IMR-90 (cell line): ENCODE measurements around the gene KRT71. TPM values are rescaled to one million over a fixed set of nuclear protein-coding genes. Genes with fewer than 3 reads are reported as not detected.

Experiments used
- ATAC-seq: fragments of 200-7000 bp; cut with Tn5 transposase; 2 replicates; pipeline ENCODE4 v1.9.1; 2020; ENCODE audit warnings: low read depth, mild to moderate bottlenecking, moderate library complexity
- BruUV-seq: library from RNA; stranded (reverse); fragments of 400-500 nt; replicated peaks from 2 replicates; lab custom pipeline; 2021; lab: Mats Ljungman, UMichigan
- CTCF ChIA-PET: fragments of 300-600 bp; formaldehyde crosslinking; extraction: SDS; loops from one replicate; lab custom pipeline; 2021; ENCODE audit warnings: antibody characterized with exemption; lab: Yijun Ruan, JAX
- POLR2A ChIA-PET: fragments of 300-600 bp; sonication (Branson Sonifier 250); formaldehyde crosslinking; loops from one replicate; lab custom pipeline; 2022; ENCODE audit warnings: antibody characterized with exemption; ENCODE audit not compliant: unreplicated experiment; lab: Charles Lee
- DNase-seq: peaks from one replicate; pipeline ENCODE4 v3.0.0; 2013
- H2AFZ ChIP-seq: replicated peaks from 2 replicates; pipeline ENCODE3; 2013; ENCODE audit warnings: low read length, mild to moderate bottlenecking; ENCODE audit not compliant: poor library complexity
- H2AK5ac ChIP-seq: 2 replicates; pipeline ENCODE4 v1.6.1; 2013; ENCODE audit warnings: low read depth, low read length, inconsistent platforms
- H2AK9ac ChIP-seq: replicated peaks from 2 replicates; pipeline ENCODE3; 2013; ENCODE audit warnings: mild to moderate bottlenecking, low read depth, low read length, moderate library complexity; ENCODE audit not compliant: poor library complexity
- H2BK120ac ChIP-seq: 2 replicates; pipeline ENCODE4 v1.6.1; 2013; ENCODE audit warnings: low read depth, low read length, inconsistent platforms
- H2BK15ac ChIP-seq: 3 replicates; pipeline ENCODE4 v1.6.1; 2013; ENCODE audit warnings: low read depth, low read length, inconsistent platforms
- H2BK20ac ChIP-seq: 2 replicates; pipeline ENCODE4 v1.6.1; 2013; ENCODE audit warnings: low read depth, mild to moderate bottlenecking, inconsistent platforms, low read length, moderate library complexity
- H2BK5ac ChIP-seq: 2 replicates; pipeline ENCODE4 v1.6.1; 2013; ENCODE audit warnings: mild to moderate bottlenecking, low read depth, low read length, inconsistent platforms; ENCODE audit not compliant: poor library complexity, severe bottlenecking
- H3K14ac ChIP-seq: replicated peaks from 2 replicates; pipeline ENCODE4 v1.6.1; 2013; ENCODE audit warnings: low read depth, low read length, inconsistent platforms
- H3K18ac ChIP-seq: 2 replicates; pipeline ENCODE4 v1.6.1; 2013; ENCODE audit warnings: low read depth, low read length, control low read depth
- H3K23ac ChIP-seq: 2 replicates; pipeline ENCODE4 v1.6.1; 2013; ENCODE audit warnings: low read depth, low read length, inconsistent platforms
- H3K27ac ChIP-seq: 2 replicates; pipeline ENCODE4 v1.5.1; 2013; ENCODE audit warnings: mild to moderate bottlenecking, control low read depth, low read length; ENCODE audit not compliant: insufficient read depth
- H3K27me3 ChIP-seq: 2 replicates; pipeline ENCODE4 v1.6.1; 2013; ENCODE audit warnings: low read length; ENCODE audit not compliant: control insufficient read depth, insufficient read depth
- H3K36me3 ChIP-seq: 2 replicates; pipeline ENCODE4 v1.6.1; 2013; ENCODE audit warnings: low read length, mixed read lengths; ENCODE audit not compliant: control insufficient read depth, insufficient read depth
- H3K4ac ChIP-seq: 2 replicates; pipeline ENCODE4 v1.6.1; 2013; ENCODE audit warnings: low read depth, low read length, inconsistent platforms
- H3K4me1 ChIP-seq: 2 replicates; pipeline ENCODE4 v1.6.1; 2013; ENCODE audit warnings: low read length, mixed read lengths; ENCODE audit not compliant: control insufficient read depth, insufficient read depth
- H3K4me2 ChIP-seq: 2 replicates; pipeline ENCODE4 v1.6.1; 2013; ENCODE audit warnings: low read depth, mild to moderate bottlenecking, control low read depth, low read length, moderate library complexity
- H3K4me3 ChIP-seq: 2 replicates; pipeline ENCODE4 v1.5.1; 2013; ENCODE audit warnings: low read depth, mild to moderate bottlenecking, control low read depth, low read length, moderate library complexity; ENCODE audit not compliant: insufficient read depth
- H3K56ac ChIP-seq: 2 replicates; pipeline ENCODE4 v1.6.1; 2013; ENCODE audit warnings: low read length, inconsistent platforms; ENCODE audit not compliant: insufficient read depth; ENCODE audit errors: extremely low read depth
- H3K79me1 ChIP-seq, 2 experiments: 2 replicates each; pipeline ENCODE4 v1.6.1; 2013; ENCODE audit warnings: low read length in 2 of 2, inconsistent platforms in 1 of 2, low read depth in 1 of 2
- H3K9ac ChIP-seq: 2 replicates; pipeline ENCODE4 v1.6.1; 2013; ENCODE audit warnings: low read depth, low read length, control low read depth
- H3K9me1 ChIP-seq: 2 replicates; pipeline ENCODE4 v1.6.1; 2013; ENCODE audit warnings: low read length, inconsistent platforms; ENCODE audit not compliant: insufficient read depth
- H3K9me3 ChIP-seq: 2 replicates; pipeline ENCODE4 v1.6.1; 2013; ENCODE audit warnings: low read length; ENCODE audit not compliant: control insufficient read depth, insufficient read depth
- H4K20me1 ChIP-seq: 2 replicates; pipeline ENCODE4 v1.6.1; 2013; ENCODE audit warnings: low read length, inconsistent platforms; ENCODE audit not compliant: insufficient read depth
- H4K5ac ChIP-seq: 2 replicates; pipeline ENCODE4 v1.6.1; 2013; ENCODE audit warnings: mild to moderate bottlenecking, low read depth, low read length, control low read depth
- H4K8ac ChIP-seq, 2 experiments: 2 replicates each; pipeline ENCODE4 v1.6.1; 2013; ENCODE audit warnings: low read depth in 2 of 2, low read length in 2 of 2, control low read depth in 1 of 2, inconsistent platforms in 1 of 2
- H4K91ac ChIP-seq: 2 replicates; pipeline ENCODE4 v1.6.1; 2013; ENCODE audit warnings: low read depth, low read length, inconsistent platforms; ENCODE audit not compliant: insufficient read depth
- CTCF ChIP-seq: conservative IDR thresholded peaks from 2 replicates; pipeline ENCODE4 v1.5.1; 2012; ENCODE audit warnings: mild to moderate bottlenecking, low read depth, low read length, improper control_type of control experiment
- RFX5 ChIP-seq: IDR thresholded peaks from 2 replicates; pipeline ENCODE4 v1.8.0; 2012; ENCODE audit warnings: low read depth, mild to moderate bottlenecking, low read length, moderate library complexity
- SMC3 ChIP-seq: fragments of 150-350 bp; IDR thresholded peaks from 2 replicates; pipeline ENCODE4 v1.6.1; 2016; ENCODE audit warnings: low read depth, mild to moderate bottlenecking, antibody characterized with exemption, low read length, moderate library complexity
- WGBS, 2 experiments: methylation state at CpG; one replicate each; pipeline versions ENCODE4 v1.1.5 to v1.1.7; 2013; ENCODE audit warnings: missing lambda C conversion rate in 2 of 2; ENCODE audit not compliant: insufficient read length in 1 of 2; ENCODE audit errors: extremely low coverage in 2 of 2; 5-methylcytosine and 5-hydroxymethylcytosine counted together
- dilution Hi-C: fragments of 300-500 bp; cut with HindIII; formaldehyde crosslinking; loops from one replicate; pipeline ENCODE4 v1.14.3; 2018; ENCODE audit warnings: low sequenced_read_pairs; ENCODE audit not compliant: unreplicated experiment
- in situ Hi-C: fragments of 300-500 bp; cut with MboI; formaldehyde crosslinking; loops from 3 replicates; pipeline ENCODE4 v1.14.3; 2019; ENCODE audit warnings: low sequenced_read_pairs, inconsistent platforms, mixed read lengths
- intact Hi-C: fragments of 100-400 bp; cut with micrococcal nuclease; formaldehyde crosslinking; loops from 2 replicates; pipeline ENCODE4 v1.10.0; 2022
- polyA plus RNA-seq, 3 experiments: library from polyadenylated mRNA; depleted of rRNA; stranded (reverse); fragments of >200 nt; gene quantifications; 2 replicates each; pipeline ENCODE4 v1.2.3, GENCODE V29; 2012; ENCODE audit warnings: low replicate concordance in 1 of 3
- total RNA-seq: library from RNA; depleted of rRNA; stranded (reverse); fragments of >200 nt; gene quantifications from 2 replicates; pipeline ENCODE4 v1.2.3, GENCODE V29; 2012

KRT71 gene
- total and polyA plus RNA-seq, 2 of the 4 experiments (the other 2 are of a cell fraction), result not detected

- intact Hi-C loops, result no loop called here
- H3K9me3 ChIP-seq, result no peaks in the 10 kb centered on the region
- no peak overlapping the region for H3K4me3 ChIP-seq
- in situ Hi-C loops, result no loop called here
- H3K4me2 ChIP-seq, result no peak overlapping the region
- BruUV-seq, result no TSS peak
- CTCF ChIA-PET, result no interaction called here
- no peak overlapping the region for H2AFZ ChIP-seq
- H2BK20ac ChIP-seq, result no peak overlapping the region
- no peak overlapping the region for H3K9ac ChIP-seq
- dilution Hi-C loops, result no loop called here
- H4K91ac ChIP-seq, result no peak overlapping the region
- H3K56ac ChIP-seq, result no peak overlapping the region
- no peak overlapping the region for H3K4ac ChIP-seq
- H3K36me3 ChIP-seq, result no peaks in the 10 kb centered on the region
- H2AK9ac ChIP-seq, result no peak overlapping the region
- no peaks in the 10 kb centered on the region for H3K9me1 ChIP-seq
- H4K8ac ChIP-seq, result no peak overlapping the region
- no peak overlapping the region for H2BK5ac ChIP-seq
- no peak for ATAC-seq
- no peaks in the 10 kb centered on the region for H3K4me1 ChIP-seq
- POLR2A ChIA-PET, result no interaction called here
- no peak overlapping the region for H2BK15ac ChIP-seq
- H2BK120ac ChIP-seq, result no peak overlapping the region
- peaks cover 40% of the 10 kb centered on the region for H3K27me3 ChIP-seq
- TF ChIP-seq CTCF (no peak), RFX5 (no peak), SMC3 (no peak)
- H3K18ac ChIP-seq, result no peak overlapping the region
- WGBS, 2 experiments, result 41% methylated on average over 5 of the region's 10 CpGs; no CpG with 5 or more reads in 1 of the 2 experiments
- H4K5ac ChIP-seq, result no peak overlapping the region
- H2AK5ac ChIP-seq, result no peak overlapping the region
- no peaks in the 10 kb centered on the region for H3K79me1 ChIP-seq
- no peak overlapping the region for H3K27ac ChIP-seq
- H3K23ac ChIP-seq, result no peak overlapping the region
- no peaks in the 10 kb centered on the region; the same call in 1 of the 2 replicates for H4K20me1 ChIP-seq
- no peak overlapping the region for H3K14ac ChIP-seq
- DNase-seq, result no peak
Observed at GRCh38 chr12:52522346-52523011, 30.5 kb downstream of the KRT71 start.
